ENCODE measurements around the gene NOS1AP.
"Not testable (repeated sequence)": the region's sequence is repeated elsewhere in the genome, so short reads cannot be mapped to it uniquely, and the experiment has no call there.

DNA sequence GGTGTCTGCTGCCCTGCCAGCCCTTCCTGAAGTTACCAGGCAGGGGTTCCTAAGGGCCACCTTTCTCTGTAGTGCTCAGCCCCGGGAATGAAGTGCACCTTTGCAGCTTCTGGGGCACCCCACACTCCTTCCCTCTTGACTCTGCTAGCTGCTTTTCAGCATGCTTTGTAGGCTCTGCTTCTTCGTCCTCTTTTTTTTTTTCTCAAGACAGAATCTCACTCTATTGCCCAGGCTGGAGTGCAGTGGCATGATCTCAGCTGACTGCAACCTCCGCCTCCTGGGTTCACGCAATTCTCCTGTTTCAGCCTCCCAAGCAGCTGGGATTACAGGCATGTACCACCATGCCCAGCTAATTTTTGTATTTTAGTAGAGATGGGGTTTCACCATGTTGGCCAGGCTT is 282.4 kb downstream of the NOS1AP start:
- TF ChIP-seq ZFP30 (CRISPR knock-in tag; IDR thresholded peaks at IDR 0.05; ENCODE audit: borderline replicate concordance); SPI1 (IDR thresholded peaks at IDR 0.05; ENCODE audit: borderline replicate concordance, low read depth, low read length): not testable (repeated sequence)
- TF ChIP-seq, protein P1, sequence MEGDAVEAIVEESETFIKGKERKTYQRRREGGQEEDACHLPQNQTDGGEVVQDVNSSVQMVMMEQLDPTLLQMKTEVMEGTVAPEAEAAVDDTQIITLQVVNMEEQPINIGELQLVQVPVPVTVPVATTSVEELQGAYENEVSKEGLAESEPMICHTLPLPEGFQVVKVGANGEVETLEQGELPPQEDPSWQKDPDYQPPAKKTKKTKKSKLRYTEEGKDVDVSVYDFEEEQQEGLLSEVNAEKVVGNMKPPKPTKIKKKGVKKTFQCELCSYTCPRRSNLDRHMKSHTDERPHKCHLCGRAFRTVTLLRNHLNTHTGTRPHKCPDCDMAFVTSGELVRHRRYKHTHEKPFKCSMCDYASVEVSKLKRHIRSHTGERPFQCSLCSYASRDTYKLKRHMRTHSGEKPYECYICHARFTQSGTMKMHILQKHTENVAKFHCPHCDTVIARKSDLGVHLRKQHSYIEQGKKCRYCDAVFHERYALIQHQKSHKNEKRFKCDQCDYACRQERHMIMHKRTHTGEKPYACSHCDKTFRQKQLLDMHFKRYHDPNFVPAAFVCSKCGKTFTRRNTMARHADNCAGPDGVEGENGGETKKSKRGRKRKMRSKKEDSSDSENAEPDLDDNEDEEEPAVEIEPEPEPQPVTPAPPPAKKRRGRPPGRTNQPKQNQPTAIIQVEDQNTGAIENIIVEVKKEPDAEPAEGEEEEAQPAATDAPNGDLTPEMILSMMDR (IDR thresholded peaks at IDR 0.05 in 2 of 3, conservative IDR thresholded peaks at IDR 0.05 in 1 of 3; ENCODE audit: insufficient read depth in 2 of 3, low read depth in 1 of 3, low read length in 3 of 3): not testable (repeated sequence)
- TF ChIP-seq, protein P2, sequence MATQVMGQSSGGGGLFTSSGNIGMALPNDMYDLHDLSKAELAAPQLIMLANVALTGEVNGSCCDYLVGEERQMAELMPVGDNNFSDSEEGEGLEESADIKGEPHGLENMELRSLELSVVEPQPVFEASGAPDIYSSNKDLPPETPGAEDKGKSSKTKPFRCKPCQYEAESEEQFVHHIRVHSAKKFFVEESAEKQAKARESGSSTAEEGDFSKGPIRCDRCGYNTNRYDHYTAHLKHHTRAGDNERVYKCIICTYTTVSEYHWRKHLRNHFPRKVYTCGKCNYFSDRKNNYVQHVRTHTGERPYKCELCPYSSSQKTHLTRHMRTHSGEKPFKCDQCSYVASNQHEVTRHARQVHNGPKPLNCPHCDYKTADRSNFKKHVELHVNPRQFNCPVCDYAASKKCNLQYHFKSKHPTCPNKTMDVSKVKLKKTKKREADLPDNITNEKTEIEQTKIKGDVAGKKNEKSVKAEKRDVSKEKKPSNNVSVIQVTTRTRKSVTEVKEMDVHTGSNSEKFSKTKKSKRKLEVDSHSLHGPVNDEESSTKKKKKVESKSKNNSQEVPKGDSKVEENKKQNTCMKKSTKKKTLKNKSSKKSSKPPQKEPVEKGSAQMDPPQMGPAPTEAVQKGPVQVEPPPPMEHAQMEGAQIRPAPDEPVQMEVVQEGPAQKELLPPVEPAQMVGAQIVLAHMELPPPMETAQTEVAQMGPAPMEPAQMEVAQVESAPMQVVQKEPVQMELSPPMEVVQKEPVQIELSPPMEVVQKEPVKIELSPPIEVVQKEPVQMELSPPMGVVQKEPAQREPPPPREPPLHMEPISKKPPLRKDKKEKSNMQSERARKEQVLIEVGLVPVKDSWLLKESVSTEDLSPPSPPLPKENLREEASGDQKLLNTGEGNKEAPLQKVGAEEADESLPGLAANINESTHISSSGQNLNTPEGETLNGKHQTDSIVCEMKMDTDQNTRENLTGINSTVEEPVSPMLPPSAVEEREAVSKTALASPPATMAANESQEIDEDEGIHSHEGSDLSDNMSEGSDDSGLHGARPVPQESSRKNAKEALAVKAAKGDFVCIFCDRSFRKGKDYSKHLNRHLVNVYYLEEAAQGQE (IDR thresholded peaks at IDR 0.05; ENCODE audit: borderline replicate concordance): not testable (repeated sequence)
- TF ChIP-seq, protein P2 (CRISPR knock-in tag; IDR thresholded peaks at IDR 0.05; ENCODE audit: low read depth): not testable (repeated sequence)
- TF ChIP-seq, protein P3, sequence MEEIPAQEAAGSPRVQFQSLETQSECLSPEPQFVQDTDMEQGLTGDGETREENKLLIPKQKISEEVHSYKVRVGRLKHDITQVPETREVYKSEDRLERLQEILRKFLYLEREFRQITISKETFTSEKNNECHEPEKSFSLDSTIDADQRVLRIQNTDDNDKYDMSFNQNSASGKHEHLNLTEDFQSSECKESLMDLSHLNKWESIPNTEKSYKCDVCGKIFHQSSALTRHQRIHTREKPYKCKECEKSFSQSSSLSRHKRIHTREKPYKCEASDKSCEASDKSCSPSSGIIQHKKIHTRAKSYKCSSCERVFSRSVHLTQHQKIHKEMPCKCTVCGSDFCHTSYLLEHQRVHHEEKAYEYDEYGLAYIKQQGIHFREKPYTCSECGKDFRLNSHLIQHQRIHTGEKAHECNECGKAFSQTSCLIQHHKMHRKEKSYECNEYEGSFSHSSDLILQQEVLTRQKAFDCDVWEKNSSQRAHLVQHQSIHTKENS (CRISPR knock-in tag; IDR thresholded peaks at IDR 0.05): not testable (repeated sequence)
